ENCODE measurements around the gene OPA3. TPM values are rescaled to one million over a fixed set of nuclear protein-coding genes. Genes with fewer than 3 reads are reported as not detected.
A peak's percentile ranks its signal among the peaks of the same experiment; 100 is the strongest.

OPA3 gene
- total and polyA plus RNA-seq, 10 donors = 2.8 to 18.4 (median 16.0) TPM

DNA sequence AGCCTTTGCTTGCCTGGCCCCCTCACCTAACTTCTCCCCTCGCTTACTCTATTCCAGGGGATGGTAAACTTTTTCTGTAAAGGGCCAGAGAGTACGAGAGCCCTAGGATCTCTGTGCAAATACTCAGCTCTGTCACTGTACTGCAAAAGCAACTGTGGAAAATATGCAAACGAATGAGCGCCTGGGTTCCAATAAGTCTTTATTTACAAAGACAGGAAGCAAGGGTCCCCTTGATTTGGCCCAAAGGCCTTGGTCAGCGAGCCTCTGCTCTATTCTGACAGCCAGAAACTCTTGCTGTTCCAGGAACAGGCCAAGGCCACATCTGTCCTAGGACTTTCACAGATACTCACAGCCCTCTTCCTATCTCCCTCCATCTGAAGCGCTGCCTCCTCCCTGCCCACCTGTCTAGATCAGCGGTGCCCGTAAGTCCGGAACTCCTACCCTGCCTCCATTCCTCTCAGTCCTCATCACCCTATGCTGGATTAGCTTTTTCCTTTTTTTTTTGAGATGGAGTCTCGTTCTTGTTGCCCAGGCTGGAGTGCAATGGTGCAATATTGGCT, 37.3 kb downstream of the OPA3 start:
- H3K27me3 ChIP-seq (replicated peaks in 1 of 7) = no peaks in the 10 kb centered on the region
- TF ChIP-seq, protein P1, sequence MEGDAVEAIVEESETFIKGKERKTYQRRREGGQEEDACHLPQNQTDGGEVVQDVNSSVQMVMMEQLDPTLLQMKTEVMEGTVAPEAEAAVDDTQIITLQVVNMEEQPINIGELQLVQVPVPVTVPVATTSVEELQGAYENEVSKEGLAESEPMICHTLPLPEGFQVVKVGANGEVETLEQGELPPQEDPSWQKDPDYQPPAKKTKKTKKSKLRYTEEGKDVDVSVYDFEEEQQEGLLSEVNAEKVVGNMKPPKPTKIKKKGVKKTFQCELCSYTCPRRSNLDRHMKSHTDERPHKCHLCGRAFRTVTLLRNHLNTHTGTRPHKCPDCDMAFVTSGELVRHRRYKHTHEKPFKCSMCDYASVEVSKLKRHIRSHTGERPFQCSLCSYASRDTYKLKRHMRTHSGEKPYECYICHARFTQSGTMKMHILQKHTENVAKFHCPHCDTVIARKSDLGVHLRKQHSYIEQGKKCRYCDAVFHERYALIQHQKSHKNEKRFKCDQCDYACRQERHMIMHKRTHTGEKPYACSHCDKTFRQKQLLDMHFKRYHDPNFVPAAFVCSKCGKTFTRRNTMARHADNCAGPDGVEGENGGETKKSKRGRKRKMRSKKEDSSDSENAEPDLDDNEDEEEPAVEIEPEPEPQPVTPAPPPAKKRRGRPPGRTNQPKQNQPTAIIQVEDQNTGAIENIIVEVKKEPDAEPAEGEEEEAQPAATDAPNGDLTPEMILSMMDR (IDR thresholded peaks at IDR 0.05 in 8 of 11, conservative IDR thresholded peaks at IDR 0.05 in 3 of 11) = no peak
- TF ChIP-seq POLR2AphosphoS5 (IDR thresholded peaks at IDR 0.05) (no peak), POLR2A (IDR thresholded peaks at IDR 0.05) (no peak)
- H3K9me3 ChIP-seq = no peaks in the 10 kb centered on the region
- 55 to 74% (median 62%) methylated on average over 10 of the region's 10 CpGs for WGBS, 5 donors
- peak overlapping the region in 6 of 8 donors; percentile 33 to 63 (median 52) for H3K27ac ChIP-seq
- H3K36me3 ChIP-seq = peaks cover 0 to 2% (median 0%) of the 10 kb centered on the region in 6 donors
- no peak for DNase-seq
- intact Hi-C loops (cut with DNase I; ENCODE audit: low total_unique reads) = no loop called here
- no peak overlapping the region for H3K4me3 ChIP-seq
- H3K4me1 ChIP-seq = peaks cover 0 to 54% (median 26%) of the 10 kb centered on the region in 6 donors

DNA sequence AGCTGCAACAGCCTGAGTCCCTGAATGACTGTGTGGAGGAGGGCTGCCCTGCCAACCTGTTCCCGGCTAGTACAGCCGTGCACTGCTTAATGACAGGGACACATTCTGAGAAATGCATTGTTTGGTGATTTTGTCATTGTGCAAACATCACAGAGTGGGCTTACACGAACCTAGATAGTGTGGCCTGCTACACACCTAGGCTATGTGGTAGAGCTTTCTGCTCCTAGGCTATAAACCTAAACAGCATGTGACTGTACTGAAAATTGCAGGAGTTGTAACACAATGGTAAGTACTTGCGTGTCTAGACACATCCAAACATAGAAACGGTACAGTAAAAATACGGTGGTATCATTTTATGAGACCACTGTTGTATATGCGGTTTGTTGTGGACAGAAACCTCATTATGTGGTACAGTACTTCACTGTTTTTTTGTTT, 42.4 kb downstream of the OPA3 start:
- WGBS, 5 donors = 75 to 96% (median 84%) methylated on average over 7 of the region's 7 CpGs

DNA sequence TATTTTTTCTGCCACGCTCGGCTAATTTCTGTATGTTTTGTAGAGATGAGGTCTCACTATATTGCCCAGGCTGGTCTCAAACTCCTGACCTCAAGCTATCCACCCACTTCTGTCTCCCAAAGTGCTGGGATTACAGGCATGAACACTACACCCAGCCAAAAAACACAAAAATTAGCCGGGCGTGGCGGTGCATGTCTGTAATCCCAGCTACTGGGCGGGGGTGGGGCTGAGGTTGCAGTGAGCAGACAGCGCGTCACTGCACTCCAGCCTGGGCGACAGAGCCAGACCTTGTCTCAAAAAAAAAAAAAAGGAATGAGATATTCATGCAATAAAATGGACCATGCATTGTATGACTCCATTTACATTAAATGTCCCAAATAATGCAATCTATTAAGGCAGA, 45.1 kb downstream of the OPA3 start:
- intact Hi-C loops (cut with DNase I; ENCODE audit: low total_unique reads) = no loop called here
- H3K36me3 ChIP-seq = no peaks in the 10 kb centered on the region
- WGBS, 5 donors = 89 to 97% (median 96%) methylated on average over 9 of the region's 9 CpGs
- TF ChIP-seq POLR2A (IDR thresholded peaks at IDR 0.05) = no peak
- no peak for TF ChIP-seq POLR2AphosphoS5 (IDR thresholded peaks at IDR 0.05)
- TF ChIP-seq, protein P1 (IDR thresholded peaks at IDR 0.05 in 8 of 11, conservative IDR thresholded peaks at IDR 0.05 in 3 of 11) = no peak
- peaks cover 0 to 13% (median 9%) of the 10 kb centered on the region in 8 donors for H3K9me3 ChIP-seq
- peaks cover 0 to 18% (median 12%) of the 10 kb centered on the region in 6 donors for H3K4me1 ChIP-seq
- no peak overlapping the region for H3K4me3 ChIP-seq
- no peak for DNase-seq
- H3K27me3 ChIP-seq (replicated peaks in 1 of 7) = no peaks in the 10 kb centered on the region
- H3K27ac ChIP-seq = no peak overlapping the region

More for the DNA sequence above, 42.4 kb downstream of the OPA3 start:
- Histone ChIP-seq H3K27me3 (replicated peaks in 1 of 7) (no peaks in the 10 kb centered on the region), H3K4me1 (peaks cover 0 to 33% (median 20%) of the 10 kb centered on the region in 6 donors), H3K9me3 (peaks cover 0 to 13% (median 9%) of the 10 kb centered on the region in 8 donors), H3K27ac (no peak overlapping the region), H3K36me3 (no peaks in the 10 kb centered on the region), H3K4me3 (no peak overlapping the region)
- no peak for DNase-seq
- TF ChIP-seq POLR2A (IDR thresholded peaks at IDR 0.05) (no peak), POLR2AphosphoS5 (IDR thresholded peaks at IDR 0.05) (no peak)
- TF ChIP-seq, protein P1 (IDR thresholded peaks at IDR 0.05 in 8 of 11, conservative IDR thresholded peaks at IDR 0.05 in 3 of 11) = no peak
- intact Hi-C loops (cut with DNase I; ENCODE audit: low total_unique reads) = no loop called here

DNA sequence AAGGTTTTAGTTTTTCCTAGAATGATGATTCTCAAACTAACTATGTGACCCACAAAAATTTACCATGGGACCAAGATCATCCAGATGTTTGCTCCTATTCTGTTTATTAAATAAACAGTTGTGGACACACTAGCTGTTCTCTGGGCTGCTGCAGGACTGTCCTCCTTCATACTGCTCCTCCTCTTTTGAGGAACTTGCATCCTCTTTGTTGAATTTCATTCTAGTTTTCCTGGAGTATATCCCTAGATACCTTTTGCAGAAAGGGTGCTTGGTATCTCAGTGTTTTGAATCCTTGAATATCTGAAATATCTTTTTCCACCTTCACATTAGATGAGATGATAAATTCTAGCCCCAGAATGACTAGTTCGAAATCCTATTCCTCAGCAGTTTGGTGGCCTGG, 53.3 kb downstream of the OPA3 start:
- WGBS, 5 donors = 95 to 100% (median 100%) methylated on average over 1 of the region's 1 CpG
- no peaks in the 10 kb centered on the region for H3K27me3 ChIP-seq (replicated peaks in 1 of 7)
- intact Hi-C loops (cut with DNase I; ENCODE audit: low total_unique reads) = no loop called here
- TF ChIP-seq, protein P1 (IDR thresholded peaks at IDR 0.05 in 8 of 11, conservative IDR thresholded peaks at IDR 0.05 in 3 of 11) = no peak
- TF ChIP-seq POLR2AphosphoS5 (IDR thresholded peaks at IDR 0.05) = no peak
- no peak for TF ChIP-seq POLR2A (IDR thresholded peaks at IDR 0.05)
- no peak overlapping the region for H3K4me3 ChIP-seq
- peaks cover 0 to 20% (median 14%) of the 10 kb centered on the region in 6 donors for H3K36me3 ChIP-seq
- no peak for DNase-seq
- peaks cover 5 to 37% (median 25%) of the 10 kb centered on the region in 6 donors for H3K4me1 ChIP-seq
- no peak overlapping the region for H3K27ac ChIP-seq
- peaks cover 0 to 11% (median 3%) of the 10 kb centered on the region in 8 donors for H3K9me3 ChIP-seq

Measured in spleen (tissue), 11 donors.